Neutrophil (primary cell): ENCODE measurements around the gene EXOC2.
"Not testable (repeated sequence)": the region's sequence is repeated elsewhere in the genome, so short reads cannot be mapped to it uniquely, and the experiment has no call there.

Source experiments
- H3K27ac ChIP-seq: fragments of 200-600 bp; sonication (generic); 2 replicates; pipeline ENCODE4 v1.5.1; 2016; ENCODE audit warnings: mild to moderate bottlenecking, moderate library complexity
- H3K27me3 ChIP-seq: fragments of 200-600 bp; sonication (generic); 2 replicates; pipeline ENCODE4 v1.6.0; 2016; ENCODE audit warnings: mild to moderate bottlenecking
- H3K36me3 ChIP-seq: fragments of 200-600 bp; sonication (generic); 2 replicates; pipeline ENCODE4 v1.5.1; 2017
- H3K4me1 ChIP-seq, 2 experiments: fragments of 200-600 bp in 1 of 2; sonication (generic) in 1 of 2; 1 replicate in 1 of 2; 2 replicates in 1 of 2; pipeline versions ENCODE4 v1.5.1 to v1.6.1; 2013 to 2016; ENCODE audit warnings: low read depth in 1 of 2, low read length in 1 of 2, mild to moderate bottlenecking in 1 of 2, moderate library complexity in 1 of 2; ENCODE audit not compliant: control insufficient read depth in 1 of 2, insufficient read depth in 1 of 2
- H3K4me3 ChIP-seq, 2 experiments: fragments of 200-600 bp in 1 of 2; sonication (generic) in 1 of 2; 1 replicate in 1 of 2; 2 replicates in 1 of 2; pipeline ENCODE4 v1.5.1; 2013 to 2016; ENCODE audit warnings: low read depth in 1 of 2, low read length in 1 of 2, mild to moderate bottlenecking in 1 of 2, moderate library complexity in 1 of 2
- H3K9me3 ChIP-seq: fragments of 200-600 bp; sonication (generic); 2 replicates; pipeline ENCODE4 v1.5.1; 2016
- CTCF ChIP-seq: fragments of 200-600 bp; sonication (generic); IDR thresholded peaks from 2 replicates; pipeline ENCODE4 v1.5.1; 2016; ENCODE audit warnings: antibody characterized with exemption

EXOC2 gene

GRCh38 chr6:665403-666267, 27.3 kb downstream of the EXOC2 start:
- no peaks in the 10 kb centered on the region for H3K27me3 ChIP-seq
- no peak for TF ChIP-seq CTCF

GRCh38 chr6:663788-664187, 29.2 kb downstream of the EXOC2 start:
- not testable (repeated sequence) for H3K27ac ChIP-seq

More at GRCh38 chr6:665403-666267, 27.3 kb downstream of the EXOC2 start:
- Histone ChIP-seq H3K36me3 (no peaks in the 10 kb centered on the region), H3K4me1 (no peaks in the 10 kb centered on the region), H3K27ac (no peak overlapping the region), H3K4me3 (no peak overlapping the region), H3K9me3 (no peaks in the 10 kb centered on the region)

GRCh38 chr6:659716-660581, 33.0 kb downstream of the EXOC2 start:
- H3K9me3 ChIP-seq = no peaks in the 10 kb centered on the region
- H3K27ac ChIP-seq = no peak overlapping the region
- no peak overlapping the region for H3K4me3 ChIP-seq
- H3K36me3 ChIP-seq = peaks cover 9% of the 10 kb centered on the region
- no peak for TF ChIP-seq CTCF
- no peaks in the 10 kb centered on the region for H3K27me3 ChIP-seq
- no peaks in the 10 kb centered on the region for H3K4me1 ChIP-seq

More at GRCh38 chr6:663788-664187, 29.2 kb downstream of the EXOC2 start:
- not testable (repeated sequence) for H3K4me1 ChIP-seq, H3K9me3 ChIP-seq, H3K27me3 ChIP-seq, H3K36me3 ChIP-seq, H3K4me3 ChIP-seq

- no peaks in the 10 kb centered on the region for H3K27me3 ChIP-seq
- no peaks in the 10 kb centered on the region for H3K4me1 ChIP-seq
- no peak overlapping the region for H3K27ac ChIP-seq
- H3K36me3 ChIP-seq = peaks cover 9% of the 10 kb centered on the region
- H3K4me3 ChIP-seq = no peak overlapping the region
- no peaks in the 10 kb centered on the region for H3K9me3 ChIP-seq
- TF ChIP-seq CTCF = no peak
These were observed 34.7 kb downstream of the EXOC2 start for GRCh38 chr6:658244-658643.

GRCh38 chr6:657743-658142, 35.2 kb downstream of the EXOC2 start:
- Histone ChIP-seq H3K27ac (no peak overlapping the region), H3K27me3 (no peaks in the 10 kb centered on the region), H3K4me3 (no peak overlapping the region), H3K9me3 (no peaks in the 10 kb centered on the region), H3K4me1 (no peaks in the 10 kb centered on the region), H3K36me3 (peaks cover 9% of the 10 kb centered on the region)
- TF ChIP-seq CTCF = no peak
